HG02759 (cell line): ENCODE results near the gene SULT6B1.
"Not testable (repeated sequence)": the region's sequence is repeated elsewhere in the genome, so short reads cannot be mapped to it uniquely, and the experiment has no call there.

Experiments used
- ATAC-seq: cut with Tn5 transposase; IDR thresholded peaks from one replicate; pipeline ENCODE4 v1.9.1; 2021; ENCODE audit warnings: mild to moderate bottlenecking, moderate library complexity; ENCODE audit not compliant: unreplicated experiment

SULT6B1 gene

GRCh38 chr2:37188570-37188969 is at the start of gene SULT6B1:
Gene SULT6B1 (minus strand): TSS chr2:37188670. CDS start chr2:37188640, 30 bp downstream.
- no peak for ATAC-seq

- ATAC-seq, result peak; percentile 8
Observed at GRCh38 chr2:37232131-37232933, 43.9 kb upstream of the SULT6B1 start.

- ATAC-seq, result peak; percentile 95
Observed at GRCh38 chr2:37231241-37232130, 43.0 kb upstream of the SULT6B1 start, which contains the start of the genes CEBPZ and NDUFAF7. Gene CEBPZ (minus strand): TSS chr2:37231596. CDS start chr2:37231567, 29 bp downstream. Gene NDUFAF7 (plus strand): TSS chr2:37231658. CDS start chr2:37231706, 48 bp downstream.

- no peak for ATAC-seq
Observed at GRCh38 chr2:37230581-37230980, 42.1 kb upstream of the SULT6B1 start.

- no peak for ATAC-seq
Observed at GRCh38 chr2:37228788-37229187, 40.3 kb upstream of the SULT6B1 start.

- ATAC-seq, result no peak
Observed at GRCh38 chr2:37226863-37227262, 38.4 kb upstream of the SULT6B1 start.

GRCh38 chr2:37225129-37225528 is 36.7 kb upstream of the SULT6B1 start:
- ATAC-seq, result not testable (repeated sequence)

GRCh38 chr2:37224063-37224462 is 35.6 kb upstream of the SULT6B1 start:
- no peak for ATAC-seq

- no peak for ATAC-seq
Observed at GRCh38 chr2:37223131-37223530, 34.7 kb upstream of the SULT6B1 start.

GRCh38 chr2:37219046-37219445 is 30.6 kb upstream of the SULT6B1 start:
- ATAC-seq, result no peak

- no peak for ATAC-seq
Observed at GRCh38 chr2:37215250-37215649, 26.8 kb upstream of the SULT6B1 start.

GRCh38 chr2:37211939-37212338 is 23.5 kb upstream of the SULT6B1 start:
- no peak for ATAC-seq

- ATAC-seq, result no peak
Observed at GRCh38 chr2:37211212-37211611, 22.7 kb upstream of the SULT6B1 start.

- not testable (repeated sequence) for ATAC-seq
Observed at GRCh38 chr2:37206760-37207159, 18.3 kb upstream of the SULT6B1 start.

GRCh38 chr2:37205689-37206341 is 17.3 kb upstream of the SULT6B1 start:
- ATAC-seq, result no peak

- not testable (repeated sequence) for ATAC-seq
Observed at GRCh38 chr2:37205071-37205661, 16.7 kb upstream of the SULT6B1 start.

- no peak for ATAC-seq
Observed at GRCh38 chr2:37203708-37204107, 15.2 kb upstream of the SULT6B1 start.

- ATAC-seq, result no peak
Observed at GRCh38 chr2:37201766-37202165, 13.3 kb upstream of the SULT6B1 start.

GRCh38 chr2:37201208-37201607 is 12.7 kb upstream of the SULT6B1 start:
- no peak for ATAC-seq

GRCh38 chr2:37198681-37199065 is 10.2 kb upstream of the SULT6B1 start:
- no peak for ATAC-seq
